22Rv1 (cell line): Measurements from ENCODE around the gene CTXND2.

Experiments
- H3K27ac ChIP-seq: fragments of 450-650 bp; 2 replicates; pipeline ENCODE4 v1.5.1; 2017
- CTCF ChIP-seq: fragments of 450-650 bp; IDR thresholded peaks from 2 replicates; pipeline ENCODE4 v1.5.1; 2017; ENCODE audit warnings: mild to moderate bottlenecking
- ZFX ChIP-seq: fragments of 450-650 bp; IDR thresholded peaks from 2 replicates; pipeline ENCODE4 v1.6.1; 2017; ENCODE audit warnings: antibody characterized with exemption, borderline replicate concordance

The CTXND2 gene

GRCh38 chr1:150902346-150902745 lies 15.4 kb downstream of the CTXND2 start:
- no peak overlapping the region for H3K27ac ChIP-seq

DNA sequence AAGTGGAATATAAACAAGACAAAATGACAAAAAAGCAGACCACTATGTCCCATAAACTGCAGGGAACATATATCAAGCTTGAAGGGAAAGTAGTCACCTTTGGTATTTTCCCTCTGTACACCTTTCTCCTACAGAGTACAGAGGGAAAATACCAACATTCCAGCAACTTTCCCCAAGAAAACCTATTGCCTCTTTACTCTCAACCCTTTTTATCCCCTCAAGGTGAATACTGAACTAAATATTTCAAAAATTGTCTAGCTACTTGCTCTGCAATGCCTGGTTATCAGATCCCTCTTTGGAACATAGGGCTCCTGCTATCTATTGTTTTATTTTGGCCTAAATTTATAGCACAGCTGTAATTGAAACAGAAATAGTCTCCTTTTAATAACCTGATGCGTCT lies 15.8 kb downstream of the CTXND2 start:
- TF ChIP-seq CTCF (no peak), ZFX (no peak)

More at GRCh38 chr1:150902346-150902745, 15.4 kb downstream of the CTXND2 start:
- TF ChIP-seq ZFX (no peak), CTCF (no peak)

GRCh38 chr1:150905301-150905700 lies 18.4 kb downstream of the CTXND2 start:
- no peak overlapping the region for H3K27ac ChIP-seq
- TF ChIP-seq CTCF (no peak), ZFX (no peak)

More for the DNA sequence above, 15.8 kb downstream of the CTXND2 start:
- H3K27ac ChIP-seq, result no peak overlapping the region

GRCh38 chr1:150906329-150906728 lies 19.4 kb downstream of the CTXND2 start:
- no peak overlapping the region for H3K27ac ChIP-seq
- no peak for TF ChIP-seq ZFX
- no peak for TF ChIP-seq CTCF

DNA sequence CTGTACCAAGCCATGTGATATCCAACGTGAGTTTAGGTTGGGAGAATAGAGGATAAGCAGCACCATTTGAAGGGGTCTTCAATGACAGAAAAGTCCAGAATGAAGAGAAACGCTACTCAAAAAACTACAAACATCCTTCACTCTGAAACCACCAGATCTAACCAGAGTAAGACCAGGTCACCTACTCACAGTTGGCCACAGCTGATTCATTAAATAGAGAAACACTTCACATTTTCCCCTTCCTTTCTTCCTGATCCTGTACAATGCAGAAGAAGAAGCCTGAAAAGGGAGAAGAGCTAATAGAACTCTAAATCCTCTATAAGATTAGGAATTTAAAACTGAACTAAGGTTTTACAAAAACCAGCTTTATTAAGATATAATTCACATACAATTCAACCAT lies 19.9 kb downstream of the CTXND2 start:
- TF ChIP-seq ZFX (no peak), CTCF (no peak)
- H3K27ac ChIP-seq, result no peak overlapping the region

DNA sequence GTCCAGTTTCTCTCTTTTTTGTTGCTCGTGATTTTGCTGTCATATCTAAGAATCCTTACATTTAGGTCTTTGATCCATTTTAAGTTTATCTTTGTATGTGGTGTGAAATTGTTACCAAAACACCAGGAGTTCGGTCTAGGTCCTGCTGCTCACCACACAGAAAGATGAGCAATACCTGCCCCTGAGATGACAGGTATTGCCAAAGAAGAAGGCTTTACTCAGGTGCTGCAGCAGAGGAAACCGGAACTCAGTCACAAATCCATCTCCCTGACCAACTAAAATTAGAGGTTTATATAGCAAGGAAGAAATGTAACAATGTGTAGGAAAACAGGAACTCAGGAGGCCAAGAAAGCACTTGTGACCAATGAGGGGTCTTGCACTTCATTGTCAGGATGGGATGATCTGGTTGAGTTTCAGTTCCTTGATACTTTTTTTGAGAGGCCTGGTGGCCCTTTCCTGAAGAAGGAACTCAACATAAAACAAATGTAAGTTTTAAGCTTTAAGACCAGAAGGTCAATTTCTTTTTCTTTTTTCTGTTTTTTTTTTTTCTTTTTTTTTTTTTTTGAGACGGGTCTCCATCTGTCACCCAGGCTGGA lies 22.7 kb downstream of the CTXND2 start:
- no peak for TF ChIP-seq CTCF
- TF ChIP-seq ZFX, result no peak
- no peak overlapping the region for H3K27ac ChIP-seq

DNA sequence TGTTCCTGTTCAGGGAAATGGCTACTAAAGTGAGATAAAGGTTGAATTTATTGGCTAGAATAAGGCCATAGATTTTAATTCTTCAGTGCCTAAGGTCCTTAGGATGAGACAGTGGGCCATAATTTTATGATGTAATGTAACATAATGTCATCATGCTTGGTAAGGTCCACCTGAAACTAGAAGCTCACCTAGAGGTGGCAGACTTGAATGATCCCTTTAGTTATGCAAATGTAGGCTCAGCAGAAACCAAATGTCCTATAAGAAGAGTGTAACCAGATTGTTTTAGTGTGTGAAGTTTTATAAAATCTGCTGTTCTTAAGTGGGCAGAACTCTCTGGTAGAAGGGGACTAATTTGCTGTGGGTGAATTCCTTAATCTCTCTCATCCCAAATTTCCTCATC lies 25.7 kb downstream of the CTXND2 start:
- H3K27ac ChIP-seq, result no peak overlapping the region
- TF ChIP-seq ZFX, result no peak
- no peak for TF ChIP-seq CTCF
